Measurements from ENCODE around the gene ZNF439. TPM values are rescaled to one million over a fixed set of nuclear protein-coding genes. Genes with fewer than 3 reads are reported as not detected.

ZNF439 gene
- total and polyA plus RNA-seq, 2 of the 13 experiments (the other 11 are each of a cell fraction or from before 2014, with no cell fraction given): 2.9 to 4.9 TPM

DNA sequence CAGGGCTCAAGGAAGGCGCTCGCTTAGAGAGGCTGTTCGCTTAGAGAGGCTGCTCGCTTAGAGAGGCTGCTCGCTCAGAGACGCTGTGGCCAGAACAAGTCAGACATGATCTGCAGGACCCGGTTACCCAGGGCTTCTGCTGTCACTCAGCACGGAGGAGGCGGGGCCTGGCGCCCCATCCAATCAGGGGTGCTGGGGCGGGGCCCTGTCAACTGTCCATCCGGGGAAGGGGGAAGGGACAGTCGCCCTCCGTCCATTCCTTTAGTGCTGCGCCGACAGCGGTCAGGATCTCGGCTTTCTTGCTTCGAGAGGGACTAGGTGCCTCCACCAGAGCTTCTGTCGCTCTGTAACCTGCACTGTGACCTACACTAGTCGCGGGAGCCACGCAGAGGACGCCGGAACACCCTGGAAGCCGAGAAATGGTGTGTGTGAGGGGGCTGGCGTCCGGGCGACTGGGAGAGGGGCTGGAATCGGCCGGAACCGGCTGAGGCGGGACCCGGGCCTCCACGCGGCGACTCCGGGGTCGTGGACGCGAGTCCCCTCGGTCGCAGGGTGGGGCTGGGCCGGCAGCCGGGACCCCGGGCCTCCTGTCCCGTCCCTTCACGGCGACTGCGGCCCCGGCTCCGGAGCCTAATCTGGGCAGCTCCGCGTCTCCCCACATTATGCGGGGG lies 34.4 kb upstream of the ZNF439 start, which contains the start of gene ZNF440 (continued):
- TF ChIP-seq CREM (IDR thresholded peaks at IDR 0.05) (0 out of 2 replicates have a peak, but pooled peaks have one; percentile 38), CREM (CRISPR knock-in tag; IDR thresholded peaks at IDR 0.05) (no peak), ATM (IDR thresholded peaks at IDR 0.05; ENCODE audit: borderline replicate concordance) (no peak), ZNF33A (CRISPR knock-in tag; IDR thresholded peaks at IDR 0.05; ENCODE audit: borderline replicate concordance) (no peak), MZF1 (CRISPR knock-in tag; IDR thresholded peaks at IDR 0.05; ENCODE audit: borderline replicate concordance) (no peak), CCDC6 (CRISPR knock-in tag; IDR thresholded peaks at IDR 0.05) (peak; percentile 79; the same call in 1 of the 2 replicates), RBM39 (IDR thresholded peaks at IDR 0.05; ENCODE audit: low read depth, low read length, poor library complexity, severe bottlenecking) (peak; percentile 79), ZNF780A (CRISPR knock-in tag; IDR thresholded peaks at IDR 0.05) (no peak), PRPF4 (IDR thresholded peaks at IDR 0.05; ENCODE audit: low read depth, low read length, poor library complexity, severe bottlenecking) (no peak), ZNF615 (CRISPR knock-in tag; IDR thresholded peaks at IDR 0.05; ENCODE audit: borderline replicate concordance) (no peak), ZNF24 (IDR thresholded peaks at IDR 0.05) (no peak), ZBTB7A (CRISPR knock-in tag; IDR thresholded peaks at IDR 0.05) (peak; percentile 33; the same call in 1 of the 2 replicates), GABPA (IDR thresholded peaks at IDR 0.05; ENCODE audit: low read depth, low read length) (no peak), GABPA (CRISPR knock-in tag; IDR thresholded peaks at IDR 0.05; ENCODE audit: low read depth) (peak; percentile 65), ISL2 (CRISPR knock-in tag; IDR thresholded peaks at IDR 0.05) (no peak), ATF7 (IDR thresholded peaks at IDR 0.05) (no peak), ATF7 (CRISPR knock-in tag; IDR thresholded peaks at IDR 0.05) (no peak), SPEN (CRISPR knock-in tag; IDR thresholded peaks at IDR 0.05; ENCODE audit: low read depth) (peak; percentile 40), ZNF546 (CRISPR knock-in tag; conservative IDR thresholded peaks at IDR 0.05) (no peak), ZNF879 (CRISPR knock-in tag; IDR thresholded peaks at IDR 0.05) (peak; percentile 76; the same call in 1 of the 2 replicates)
- TF ChIP-seq, protein P1, sequence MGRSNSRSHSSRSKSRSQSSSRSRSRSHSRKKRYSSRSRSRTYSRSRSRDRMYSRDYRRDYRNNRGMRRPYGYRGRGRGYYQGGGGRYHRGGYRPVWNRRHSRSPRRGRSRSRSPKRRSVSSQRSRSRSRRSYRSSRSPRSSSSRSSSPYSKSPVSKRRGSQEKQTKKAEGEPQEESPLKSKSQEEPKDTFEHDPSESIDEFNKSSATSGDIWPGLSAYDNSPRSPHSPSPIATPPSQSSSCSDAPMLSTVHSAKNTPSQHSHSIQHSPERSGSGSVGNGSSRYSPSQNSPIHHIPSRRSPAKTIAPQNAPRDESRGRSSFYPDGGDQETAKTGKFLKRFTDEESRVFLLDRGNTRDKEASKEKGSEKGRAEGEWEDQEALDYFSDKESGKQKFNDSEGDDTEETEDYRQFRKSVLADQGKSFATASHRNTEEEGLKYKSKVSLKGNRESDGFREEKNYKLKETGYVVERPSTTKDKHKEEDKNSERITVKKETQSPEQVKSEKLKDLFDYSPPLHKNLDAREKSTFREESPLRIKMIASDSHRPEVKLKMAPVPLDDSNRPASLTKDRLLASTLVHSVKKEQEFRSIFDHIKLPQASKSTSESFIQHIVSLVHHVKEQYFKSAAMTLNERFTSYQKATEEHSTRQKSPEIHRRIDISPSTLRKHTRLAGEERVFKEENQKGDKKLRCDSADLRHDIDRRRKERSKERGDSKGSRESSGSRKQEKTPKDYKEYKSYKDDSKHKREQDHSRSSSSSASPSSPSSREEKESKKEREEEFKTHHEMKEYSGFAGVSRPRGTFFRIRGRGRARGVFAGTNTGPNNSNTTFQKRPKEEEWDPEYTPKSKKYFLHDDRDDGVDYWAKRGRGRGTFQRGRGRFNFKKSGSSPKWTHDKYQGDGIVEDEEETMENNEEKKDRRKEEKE (IDR thresholded peaks at IDR 0.05): no peak
- TF ChIP-seq, protein P2, sequence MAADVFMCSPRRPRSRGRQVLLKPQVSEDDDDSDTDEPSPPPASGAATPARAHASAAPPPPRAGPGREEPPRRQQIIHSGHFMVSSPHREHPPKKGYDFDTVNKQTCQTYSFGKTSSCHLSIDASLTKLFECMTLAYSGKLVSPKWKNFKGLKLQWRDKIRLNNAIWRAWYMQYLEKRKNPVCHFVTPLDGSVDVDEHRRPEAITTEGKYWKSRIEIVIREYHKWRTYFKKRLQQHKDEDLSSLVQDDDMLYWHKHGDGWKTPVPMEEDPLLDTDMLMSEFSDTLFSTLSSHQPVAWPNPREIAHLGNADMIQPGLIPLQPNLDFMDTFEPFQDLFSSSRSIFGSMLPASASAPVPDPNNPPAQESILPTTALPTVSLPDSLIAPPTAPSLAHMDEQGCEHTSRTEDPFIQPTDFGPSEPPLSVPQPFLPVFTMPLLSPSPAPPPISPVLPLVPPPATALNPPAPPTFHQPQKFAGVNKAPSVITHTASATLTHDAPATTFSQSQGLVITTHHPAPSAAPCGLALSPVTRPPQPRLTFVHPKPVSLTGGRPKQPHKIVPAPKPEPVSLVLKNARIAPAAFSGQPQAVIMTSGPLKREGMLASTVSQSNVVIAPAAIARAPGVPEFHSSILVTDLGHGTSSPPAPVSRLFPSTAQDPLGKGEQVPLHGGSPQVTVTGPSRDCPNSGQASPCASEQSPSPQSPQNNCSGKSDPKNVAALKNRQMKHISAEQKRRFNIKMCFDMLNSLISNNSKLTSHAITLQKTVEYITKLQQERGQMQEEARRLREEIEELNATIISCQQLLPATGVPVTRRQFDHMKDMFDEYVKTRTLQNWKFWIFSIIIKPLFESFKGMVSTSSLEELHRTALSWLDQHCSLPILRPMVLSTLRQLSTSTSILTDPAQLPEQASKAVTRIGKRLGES (CRISPR knock-in tag; IDR thresholded peaks at IDR 0.05; ENCODE audit: borderline replicate concordance): no peak
- TF ChIP-seq, protein P3, sequence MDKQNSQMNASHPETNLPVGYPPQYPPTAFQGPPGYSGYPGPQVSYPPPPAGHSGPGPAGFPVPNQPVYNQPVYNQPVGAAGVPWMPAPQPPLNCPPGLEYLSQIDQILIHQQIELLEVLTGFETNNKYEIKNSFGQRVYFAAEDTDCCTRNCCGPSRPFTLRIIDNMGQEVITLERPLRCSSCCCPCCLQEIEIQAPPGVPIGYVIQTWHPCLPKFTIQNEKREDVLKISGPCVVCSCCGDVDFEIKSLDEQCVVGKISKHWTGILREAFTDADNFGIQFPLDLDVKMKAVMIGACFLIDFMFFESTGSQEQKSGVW (CRISPR knock-in tag; IDR thresholded peaks at IDR 0.05; ENCODE audit: borderline replicate concordance): no peak
- TF ChIP-seq, protein P4, sequence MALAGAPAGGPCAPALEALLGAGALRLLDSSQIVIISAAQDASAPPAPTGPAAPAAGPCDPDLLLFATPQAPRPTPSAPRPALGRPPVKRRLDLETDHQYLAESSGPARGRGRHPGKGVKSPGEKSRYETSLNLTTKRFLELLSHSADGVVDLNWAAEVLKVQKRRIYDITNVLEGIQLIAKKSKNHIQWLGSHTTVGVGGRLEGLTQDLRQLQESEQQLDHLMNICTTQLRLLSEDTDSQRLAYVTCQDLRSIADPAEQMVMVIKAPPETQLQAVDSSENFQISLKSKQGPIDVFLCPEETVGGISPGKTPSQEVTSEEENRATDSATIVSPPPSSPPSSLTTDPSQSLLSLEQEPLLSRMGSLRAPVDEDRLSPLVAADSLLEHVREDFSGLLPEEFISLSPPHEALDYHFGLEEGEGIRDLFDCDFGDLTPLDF (CRISPR knock-in tag; IDR thresholded peaks at IDR 0.05): no peak
